Adrenal gland (tissue), 5 donors: ENCODE results near the gene METAP2.

Experiments used
- POLR2A ChIP-seq, 2 donors: fragments of 450-650 bp; IDR thresholded peaks; one replicate each; pipeline ENCODE4 v1.6.1; 2017; ENCODE audit warnings: antibody characterized with exemption in 2 of 2, mild to moderate bottlenecking in 2 of 2, moderate library complexity in 1 of 2
- TF ChIP-seq, protein P1 (sequence below), 6 experiments: fragments of 450-650 bp in 4 of 6; fragments of 200-600 bp in 2 of 6; sonication (generic) in 1 of 6; IDR thresholded peaks; 1 replicate in 5 of 6; 2 replicates in 1 of 6; pipeline versions ENCODE4 v1.5.1 to v1.8.0; 2016 to 2021; ENCODE audit warnings: antibody characterized with exemption in 6 of 6, mild to moderate bottlenecking in 2 of 6, moderate library complexity in 1 of 6
- donor health status: DM: no; HTN: no; CAD: no.

DNA sequence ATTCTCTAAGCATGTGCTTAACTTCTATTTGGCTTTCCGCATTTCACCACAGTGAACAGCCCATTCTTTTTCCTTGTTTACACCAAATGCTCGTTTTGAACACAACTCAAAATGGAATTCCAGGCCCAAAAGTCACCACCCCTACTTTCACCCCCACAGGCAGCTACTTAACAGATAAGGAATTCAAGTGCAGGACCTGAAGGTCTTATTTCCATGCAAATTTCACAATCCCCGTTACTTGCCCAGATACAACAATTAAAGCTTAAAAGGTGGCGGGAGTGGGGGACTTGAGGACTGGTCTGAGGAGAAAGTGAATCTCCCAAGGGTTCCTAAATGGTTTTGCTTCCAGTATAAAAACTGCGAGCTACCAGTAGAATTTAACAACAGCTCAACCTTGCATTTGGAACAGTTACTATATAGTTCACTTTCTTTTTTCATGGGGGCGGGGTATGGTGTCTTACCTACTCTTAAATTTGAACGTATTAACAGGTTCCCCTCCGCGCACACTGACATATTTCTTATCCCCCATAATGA is 73.6 kb downstream of the METAP2 start:
- no peak for TF ChIP-seq POLR2A (IDR thresholded peaks at IDR 0.05)
- TF ChIP-seq, protein P1, sequence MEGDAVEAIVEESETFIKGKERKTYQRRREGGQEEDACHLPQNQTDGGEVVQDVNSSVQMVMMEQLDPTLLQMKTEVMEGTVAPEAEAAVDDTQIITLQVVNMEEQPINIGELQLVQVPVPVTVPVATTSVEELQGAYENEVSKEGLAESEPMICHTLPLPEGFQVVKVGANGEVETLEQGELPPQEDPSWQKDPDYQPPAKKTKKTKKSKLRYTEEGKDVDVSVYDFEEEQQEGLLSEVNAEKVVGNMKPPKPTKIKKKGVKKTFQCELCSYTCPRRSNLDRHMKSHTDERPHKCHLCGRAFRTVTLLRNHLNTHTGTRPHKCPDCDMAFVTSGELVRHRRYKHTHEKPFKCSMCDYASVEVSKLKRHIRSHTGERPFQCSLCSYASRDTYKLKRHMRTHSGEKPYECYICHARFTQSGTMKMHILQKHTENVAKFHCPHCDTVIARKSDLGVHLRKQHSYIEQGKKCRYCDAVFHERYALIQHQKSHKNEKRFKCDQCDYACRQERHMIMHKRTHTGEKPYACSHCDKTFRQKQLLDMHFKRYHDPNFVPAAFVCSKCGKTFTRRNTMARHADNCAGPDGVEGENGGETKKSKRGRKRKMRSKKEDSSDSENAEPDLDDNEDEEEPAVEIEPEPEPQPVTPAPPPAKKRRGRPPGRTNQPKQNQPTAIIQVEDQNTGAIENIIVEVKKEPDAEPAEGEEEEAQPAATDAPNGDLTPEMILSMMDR (IDR thresholded peaks at IDR 0.05) = no peak
